ENCODE results near the gene PLOD2.

GRCh38 chr3:146159616-146160320, 1.2 kb downstream of the PLOD2 start:
- no peak for TF ChIP-seq CTCF (optimal IDR thresholded peaks at IDR 0.05 in 1 of 3, IDR thresholded peaks at IDR 0.05 in 1 of 3, conservative IDR thresholded peaks at IDR 0.05 in 1 of 3; ENCODE audit: extremely low read depth in 1 of 3, insufficient read depth in 2 of 3, low read length in 3 of 3)
- no peak for TF ChIP-seq EZH2 (IDR thresholded peaks at IDR 0.05; ENCODE audit: low read length)
